B cell (primary cell): Measurements from ENCODE around the gene ARHGEF17.

ENCODE experiments used
- CTCF ChIP-seq: fragments of 200-600 bp; IDR thresholded peaks from one replicate; pipeline ENCODE4 v1.8.0; 2022; ENCODE audit warnings: antibody characterized with exemption, mild to moderate bottlenecking
- EZH2 ChIP-seq: IDR thresholded peaks from 2 replicates; pipeline ENCODE4 v1.6.1; 2012; ENCODE audit warnings: borderline replicate concordance, low read depth, mild to moderate bottlenecking, moderate library complexity, low read length; ENCODE audit not compliant: insufficient read depth, poor library complexity, severe bottlenecking

DNA sequence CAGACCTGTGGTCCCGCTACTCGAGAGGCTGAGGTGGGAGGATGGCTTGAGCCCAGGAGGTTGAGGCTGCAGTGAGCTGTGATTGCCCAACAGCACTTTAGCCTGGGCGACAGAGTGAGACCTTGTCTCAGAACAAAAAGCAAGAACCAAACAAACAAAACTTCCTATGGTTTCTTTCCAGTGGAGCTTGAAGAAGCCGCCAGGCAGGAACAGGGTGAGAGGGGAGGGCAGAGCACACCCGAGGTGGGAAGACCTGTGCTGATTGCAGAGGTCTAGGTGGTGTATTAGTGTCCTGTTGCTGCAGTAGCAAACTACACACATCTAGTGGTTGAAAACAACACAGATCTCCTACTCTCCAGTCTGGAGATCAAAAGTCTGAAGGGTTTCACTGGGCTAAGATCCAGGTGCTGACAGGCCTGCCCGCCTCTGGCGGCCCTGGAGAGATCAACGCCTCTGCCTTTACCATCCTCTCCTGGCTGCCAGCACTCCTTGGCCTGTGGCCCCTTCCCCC, 10.5 kb downstream of the ARHGEF17 start:
- no peak for TF ChIP-seq CTCF
- no peak for TF ChIP-seq EZH2
